ENCODE measurements around the gene TRMT61A. TPM values are rescaled to one million over a fixed set of nuclear protein-coding genes. Genes with fewer than 3 reads are reported as not detected.

TRMT61A gene
- total RNA-seq, 1 experiment from 2014 or later: 22.5 TPM

- ChIA-PET CTCF (interaction anchor here (0.5 to 0.8 kb wide), 2 partner anchors 29 to 92 kb away, joined by 3 to 5 read pairs; no protein-coding TSS in a partner anchor), POLR2A (ENCODE audit: unreplicated experiment) (interaction anchor here (0.7 kb wide), 1 partner anchor 35 kb away, joined by 6 read pairs; no protein-coding TSS in a partner anchor)
- no peak overlapping the region for H2AFZ ChIP-seq
- BruUV-seq (replicated peaks): no TSS peak
- H3K4me1 ChIP-seq (replicated peaks; ENCODE audit: insufficient read depth): no peaks in the 10 kb centered on the region
- H4K20me1 ChIP-seq (ENCODE audit: insufficient read depth): peaks cover 30% of the 10 kb centered on the region
- TF ChIP-seq CTCF (conservative IDR thresholded peaks at IDR 0.05): no peak
- no peak for TF ChIP-seq EZH2 (IDR thresholded peaks at IDR 0.05; ENCODE audit: low read depth)
- H3K9me3 ChIP-seq (ENCODE audit: insufficient read depth, low read depth): no peaks in the 10 kb centered on the region
- H3K79me2 ChIP-seq (ENCODE audit: low read depth): no peaks in the 10 kb centered on the region
- H3K36me3 ChIP-seq (ENCODE audit: low read depth): peaks cover 51% of the 10 kb centered on the region
- H3K27me3 ChIP-seq (ENCODE audit: insufficient read depth, low read depth): no peaks in the 10 kb centered on the region
- H3K4me2 ChIP-seq: no peak overlapping the region
- no peak overlapping the region for H3K27ac ChIP-seq
- peaks cover 50% of the 10 kb centered on the region for H3F3A ChIP-seq (ENCODE audit: insufficient read depth, low read depth)
- no peak for DNase-seq
- no peaks in the 10 kb centered on the region for H3K9me2 ChIP-seq (ENCODE audit: insufficient read depth)
- intact Hi-C loops (cut with micrococcal nuclease; ENCODE audit: unreplicated experiment): no loop called here
- no peak overlapping the region for H3K4me3 ChIP-seq
Measured at GRCh38 chr14:103491691-103492090, 37.3 kb upstream of the TRMT61A start.

- BruUV-seq (replicated peaks): no TSS peak
Measured at GRCh38 chr14:103492156-103492925, 36.7 kb upstream of the TRMT61A start.

GRCh38 chr14:103495854-103496253, 33.1 kb upstream of the TRMT61A start:
- Histone ChIP-seq H3K4me3 (no peak overlapping the region), H3K4me2 (no peak overlapping the region), H3K27ac (no peak overlapping the region), H3K4me1 (replicated peaks; ENCODE audit: insufficient read depth) (no peaks in the 10 kb centered on the region), H4K20me1 (ENCODE audit: insufficient read depth) (peaks cover 41% of the 10 kb centered on the region), H2AFZ (no peak overlapping the region), H3F3A (ENCODE audit: insufficient read depth, low read depth) (peaks cover 62% of the 10 kb centered on the region), H3K79me2 (ENCODE audit: low read depth) (peaks cover 6% of the 10 kb centered on the region; the same call in 1 of the 2 replicates), H3K9me2 (ENCODE audit: insufficient read depth) (no peaks in the 10 kb centered on the region), H3K27me3 (ENCODE audit: insufficient read depth, low read depth) (no peaks in the 10 kb centered on the region), H3K9me3 (ENCODE audit: insufficient read depth, low read depth) (no peaks in the 10 kb centered on the region), H3K36me3 (ENCODE audit: low read depth) (peaks cover 58% of the 10 kb centered on the region)
- no TSS peak for BruUV-seq (replicated peaks)
- DNase-seq: no peak
- POLR2A ChIA-PET (ENCODE audit: unreplicated experiment): no interaction called here
- intact Hi-C loops (cut with micrococcal nuclease; ENCODE audit: unreplicated experiment): no loop called here
- TF ChIP-seq CTCF (conservative IDR thresholded peaks at IDR 0.05) (no peak), EZH2 (IDR thresholded peaks at IDR 0.05; ENCODE audit: low read depth) (no peak)
- CTCF ChIA-PET: no interaction called here

More at GRCh38 chr14:103492156-103492925, 36.7 kb upstream of the TRMT61A start:
- TF ChIP-seq CTCF (conservative IDR thresholded peaks at IDR 0.05): no peak
- TF ChIP-seq EZH2 (IDR thresholded peaks at IDR 0.05; ENCODE audit: low read depth): no peak
- Histone ChIP-seq H3F3A (ENCODE audit: insufficient read depth, low read depth) (peaks cover 56% of the 10 kb centered on the region), H4K20me1 (ENCODE audit: insufficient read depth) (peaks cover 30% of the 10 kb centered on the region), H3K4me1 (replicated peaks; ENCODE audit: insufficient read depth) (no peaks in the 10 kb centered on the region), H3K9me3 (ENCODE audit: insufficient read depth, low read depth) (no peaks in the 10 kb centered on the region), H3K36me3 (ENCODE audit: low read depth) (peaks cover 54% of the 10 kb centered on the region), H3K27ac (no peak overlapping the region), H3K27me3 (ENCODE audit: insufficient read depth, low read depth) (no peaks in the 10 kb centered on the region), H3K79me2 (ENCODE audit: low read depth) (no peaks in the 10 kb centered on the region), H3K4me3 (no peak overlapping the region), H3K4me2 (no peak overlapping the region), H2AFZ (no peak overlapping the region), H3K9me2 (ENCODE audit: insufficient read depth) (no peaks in the 10 kb centered on the region)
- intact Hi-C loops (cut with micrococcal nuclease; ENCODE audit: unreplicated experiment): no loop called here
- POLR2A ChIA-PET (ENCODE audit: unreplicated experiment): interaction anchor here (0.7 kb wide), 1 partner anchor 35 kb away, joined by 6 read pairs; no protein-coding TSS in a partner anchor
- no peak for DNase-seq
- CTCF ChIA-PET: interaction anchor here (0.5 to 0.8 kb wide), 3 partner anchors 29 to 138 kb away, joined by 3 to 5 read pairs (median 4); no protein-coding TSS in a partner anchor
